K562 (cell line): Measurements from ENCODE around the gene CCDC69. TPM values are rescaled to one million over a fixed set of nuclear protein-coding genes. Genes with fewer than 3 reads are reported as not detected.

Source experiments
- ATAC-seq: fragments of 200-7000 bp; cut with Tn5 transposase; 3 replicates; pipeline ENCODE4 v1.9.1; 2020; ENCODE audit warnings: moderate library complexity
- BruUV-seq: library from RNA; stranded (reverse); fragments of 400-500 nt; replicated peaks from 2 replicates; lab custom pipeline; 2021; lab: Mats Ljungman, UMichigan
- CTCF ChIA-PET: fragments of 300-600 bp; formaldehyde crosslinking; extraction: SDS; loops from one replicate; lab custom pipeline; 2021; ENCODE audit warnings: low intra/inter-chr PET ratio; lab: Yijun Ruan, JAX
- POLR2A ChIA-PET: fragments of 300-600, 350-650 bp; sonication (Branson Sonifier 250); formaldehyde crosslinking; extraction: SDS; loops from one replicate; lab custom pipeline; 2021; ENCODE audit warnings: antibody characterized with exemption, inconsistent platforms; lab: Yijun Ruan, JAX
- DNase-seq, 4 experiments: peaks; one replicate each; pipeline versions ENCODE4 v3.0.0 to v3.0.0-alpha.2; 2011 to 2018; ENCODE audit warnings: low spot score in 3 of 4, mixed read lengths in 3 of 4; ENCODE audit errors: extremely low read depth in 1 of 4
- FAIRE-seq: peaks from 2 replicates; lab custom pipeline; 2011; peaks lifted over from hg19 to GRCh38; lab: Jason Lieb, UNC
- H2AFZ ChIP-seq: 2 replicates; pipeline ENCODE4 v1.6.0; 2011; ENCODE audit warnings: low read depth, low read length, control low read depth, inconsistent platforms
- H3K27ac ChIP-seq: fragments of 200-600 bp; 3 replicates; pipeline ENCODE4 v1.8.0; 2011; ENCODE audit warnings: low read depth, mild to moderate bottlenecking, control low read depth, inconsistent platforms, low read length, moderate library complexity, mixed read lengths; ENCODE audit errors: extremely low read depth
- H3K27me3 ChIP-seq, 2 experiments: fragments of 300-600 bp in 1 of 2; 2 replicates in 1 of 2; 3 replicates in 1 of 2; pipeline versions ENCODE4 v1.6.0 to v1.8.0; 2011; ENCODE audit warnings: inconsistent platforms in 2 of 2, low read length in 2 of 2, mild to moderate bottlenecking in 1 of 2, mixed read lengths in 1 of 2, moderate library complexity in 1 of 2; ENCODE audit not compliant: control insufficient read depth in 2 of 2, insufficient read depth in 2 of 2
- H3K36me3 ChIP-seq: fragments of 300-600 bp; 3 replicates; pipeline ENCODE4 v1.8.0; 2011; ENCODE audit warnings: mild to moderate bottlenecking, low read length, inconsistent platforms; ENCODE audit not compliant: control insufficient read depth, insufficient read depth
- H3K4me1 ChIP-seq, 2 experiments: fragments of 200-600 bp in 1 of 2; replicated peaks in 1 of 2; 2 replicates in 1 of 2; 3 replicates in 1 of 2; pipeline versions ENCODE4 v1.5.1 to v1.8.0; 2011; ENCODE audit warnings: inconsistent platforms in 2 of 2, low read length in 2 of 2, mild to moderate bottlenecking in 1 of 2, mixed read lengths in 1 of 2, moderate library complexity in 1 of 2; ENCODE audit not compliant: control insufficient read depth in 2 of 2, insufficient read depth in 2 of 2
- H3K4me2 ChIP-seq: 2 replicates; pipeline ENCODE4 v1.6.1; 2011; ENCODE audit warnings: low read length, control low read depth, inconsistent platforms, mixed read lengths; ENCODE audit not compliant: insufficient read depth
- H3K4me3 ChIP-seq: fragments of 200-600 bp; sonication (generic), shearing (Covaris generic); 2 replicates; pipeline ENCODE4 v1.5.1; 2016; ENCODE audit warnings: control low read depth, inconsistent platforms
- H3K79me2 ChIP-seq: fragments of 200-600 bp; 3 replicates; pipeline ENCODE4 v1.8.0; 2011; ENCODE audit warnings: low read length, inconsistent platforms; ENCODE audit not compliant: control insufficient read depth, insufficient read depth
- H3K9ac ChIP-seq, 2 experiments: 2 replicates each; pipeline versions ENCODE4 v1.6.0 to v1.6.1; 2011; ENCODE audit warnings: low read depth in 2 of 2, low read length in 2 of 2, control low read depth in 1 of 2, inconsistent platforms in 1 of 2, mild to moderate bottlenecking in 1 of 2, mixed read lengths in 1 of 2; ENCODE audit not compliant: insufficient read depth in 1 of 2
- H3K9me1 ChIP-seq: one replicate; pipeline ENCODE4 v1.6.0; 2011; ENCODE audit warnings: inconsistent platforms, mild to moderate bottlenecking, low read length, moderate library complexity; ENCODE audit not compliant: control insufficient read depth, insufficient read depth
- H3K9me3 ChIP-seq: replicated peaks from 2 replicates; pipeline ENCODE4 v1.5.1; 2011; ENCODE audit warnings: low read depth, low read length, inconsistent platforms; ENCODE audit not compliant: control insufficient read depth, insufficient read depth
- H4K20me1 ChIP-seq: replicated peaks from 2 replicates; pipeline ENCODE4 v1.6.1; 2011; ENCODE audit warnings: low read length, inconsistent platforms, mixed read lengths; ENCODE audit not compliant: control insufficient read depth, insufficient read depth
- MEF2D ChIP-seq: conservative IDR thresholded peaks from 2 replicates; pipeline ENCODE4 v1.6.1; 2016; ENCODE audit warnings: low read depth, missing genetic modification characterization, missing compliant biosample characterization
- NRF1 ChIP-seq, 2 experiments: fragments of 450-650 bp; IDR thresholded peaks in 1 of 2; conservative IDR thresholded peaks in 1 of 2; 2 replicates each; pipeline ENCODE4 v1.6.1; 2014; ENCODE audit warnings: mild to moderate bottlenecking in 2 of 2
- ZNF347 ChIP-seq: fragments of 450-650 bp; formaldehyde crosslinking; IDR thresholded peaks from 2 replicates; pipeline ENCODE4 v1.4.0; 2020; ENCODE audit warnings: low read depth, mild to moderate bottlenecking, moderate library complexity
- WGBS: fragments of 100-300 bp; shearing (Covaris generic); methylation state at CpG from one replicate; pipeline ENCODE4 v1.1.6; 2016; ENCODE audit warnings: low coverage, mixed read lengths; ENCODE audit not compliant: insufficient coverage; ENCODE audit errors: missing lambda C conversion rate; 5-methylcytosine and 5-hydroxymethylcytosine counted together
- in situ Hi-C: fragments of 300-500 bp; cut with MboI; formaldehyde crosslinking; loops from 4 replicates; pipeline ENCODE4 v1.15.0; 2018; ENCODE audit warnings: inconsistent platforms, mixed read lengths
- intact Hi-C: fragments of 100-400 bp; cut with micrococcal nuclease; formaldehyde crosslinking; loops from 2 replicates; pipeline ENCODE4 v1.14.2; 2022
- polyA plus RNA-seq, 8 experiments: library from polyadenylated mRNA; depleted of rRNA in 4 of 8; stranded (reverse) in 5 of 8; unstranded in 3 of 8; fragments of >200 nt; fragmentation: Nextera tagmentation in 2 of 8; fragmentation: Illumina TruSeq in 1 of 8; extraction: Ambion mirVana in 2 of 8; extraction: Trizol in 1 of 8; gene quantifications; 2 replicates each; pipeline versions ENCODE4 v1.2.1 to v1.2.3, GENCODE V29; 2011 to 2014; ENCODE audit warnings: inconsistent platforms in 1 of 8, missing spikeins in 1 of 8
- total RNA-seq, 7 experiments: library from RNA; depleted of rRNA in 6 of 7; stranded (reverse); fragments of >200 nt in 6 of 7; fragmentation: Illumina TruSeq in 2 of 7; extraction: Trizol in 2 of 7; gene quantifications; 2 replicates each; pipeline versions ENCODE4 v1.2.1 to v1.2.3, GENCODE V29; 2011 to 2021; ENCODE audit warnings: low replicate concordance in 1 of 7
- TF ChIP-seq, protein P1 (sequence below): fragments of 200-800 bp; sonication (Bioruptor generic); IDR thresholded peaks from 2 replicates; pipeline ENCODE4 v1.6.1; 2017; ENCODE audit warnings: missing genetic modification characterization, missing compliant biosample characterization
- TF ChIP-seq, protein P2 (sequence below): fragments of 450-650 bp; IDR thresholded peaks from 2 replicates; pipeline ENCODE4 v1.6.1; 2018; ENCODE audit not compliant: partially characterized antibody
- TF ChIP-seq, protein P3 (sequence below), 2 experiments: IDR thresholded peaks; 2 replicates each; pipeline ENCODE4 v1.6.1; 2012; ENCODE audit warnings: improper control_type of control experiment in 2 of 2, low read depth in 2 of 2, low read length in 2 of 2, borderline replicate concordance in 1 of 2

Gene CCDC69
- total and polyA plus RNA-seq, 9 of the 15 experiments (the other 6 are each of a cell fraction or from before 2014, with no cell fraction given), result 0.65 to 12.2 (median 7.6) TPM

DNA sequence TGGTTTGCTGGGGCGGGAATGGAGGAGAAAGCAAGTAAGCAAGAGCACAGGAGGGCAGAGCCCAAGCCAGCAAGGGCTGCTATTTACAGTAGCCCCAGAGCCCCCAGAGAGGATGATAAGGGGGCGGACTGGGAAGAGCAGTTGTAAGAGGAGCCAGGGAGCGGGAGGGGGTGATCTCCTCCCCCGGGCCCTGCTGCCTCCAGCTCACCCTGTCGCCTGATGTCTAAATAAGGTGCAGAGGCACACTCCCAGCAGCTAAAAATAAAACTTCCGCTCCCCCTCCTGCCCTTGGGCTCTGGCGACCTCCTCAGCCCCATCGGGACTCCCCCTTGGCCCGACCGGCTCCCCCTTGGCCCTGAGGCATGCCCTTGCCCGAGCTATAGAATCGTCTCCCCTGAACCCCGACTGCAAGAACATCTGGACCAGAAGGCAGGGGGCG is 14.4 kb upstream of the CCDC69 start:
- POLR2A ChIA-PET, result interaction anchor here (0.6 to 0.8 kb wide), 4 partner anchors 9 to 449 kb away, joined by 3 read pairs; partner anchors contain the start of gene GM2A
- FAIRE-seq (no peak), DNase-seq (peak in 2 of 4 experiments; percentile 26 to 27), ATAC-seq (peak; percentile 55)
- TF ChIP-seq, protein P1, sequence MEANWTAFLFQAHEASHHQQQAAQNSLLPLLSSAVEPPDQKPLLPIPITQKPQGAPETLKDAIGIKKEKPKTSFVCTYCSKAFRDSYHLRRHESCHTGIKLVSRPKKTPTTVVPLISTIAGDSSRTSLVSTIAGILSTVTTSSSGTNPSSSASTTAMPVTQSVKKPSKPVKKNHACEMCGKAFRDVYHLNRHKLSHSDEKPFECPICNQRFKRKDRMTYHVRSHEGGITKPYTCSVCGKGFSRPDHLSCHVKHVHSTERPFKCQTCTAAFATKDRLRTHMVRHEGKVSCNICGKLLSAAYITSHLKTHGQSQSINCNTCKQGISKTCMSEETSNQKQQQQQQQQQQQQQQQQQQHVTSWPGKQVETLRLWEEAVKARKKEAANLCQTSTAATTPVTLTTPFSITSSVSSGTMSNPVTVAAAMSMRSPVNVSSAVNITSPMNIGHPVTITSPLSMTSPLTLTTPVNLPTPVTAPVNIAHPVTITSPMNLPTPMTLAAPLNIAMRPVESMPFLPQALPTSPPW, result peak; percentile 56; the same call in 1 of the 2 replicates
- TF ChIP-seq MEF2D (tag) (0 out of 2 replicates have a peak, but pooled peaks have one; percentile 55), ZNF347 (CRISPR knock-in tag) (no peak), NRF1 (conservative IDR thresholded peaks at IDR 0.05 in 1 of 2, IDR thresholded peaks at IDR 0.05 in 1 of 2) (no peak)
- TF ChIP-seq, protein P2, sequence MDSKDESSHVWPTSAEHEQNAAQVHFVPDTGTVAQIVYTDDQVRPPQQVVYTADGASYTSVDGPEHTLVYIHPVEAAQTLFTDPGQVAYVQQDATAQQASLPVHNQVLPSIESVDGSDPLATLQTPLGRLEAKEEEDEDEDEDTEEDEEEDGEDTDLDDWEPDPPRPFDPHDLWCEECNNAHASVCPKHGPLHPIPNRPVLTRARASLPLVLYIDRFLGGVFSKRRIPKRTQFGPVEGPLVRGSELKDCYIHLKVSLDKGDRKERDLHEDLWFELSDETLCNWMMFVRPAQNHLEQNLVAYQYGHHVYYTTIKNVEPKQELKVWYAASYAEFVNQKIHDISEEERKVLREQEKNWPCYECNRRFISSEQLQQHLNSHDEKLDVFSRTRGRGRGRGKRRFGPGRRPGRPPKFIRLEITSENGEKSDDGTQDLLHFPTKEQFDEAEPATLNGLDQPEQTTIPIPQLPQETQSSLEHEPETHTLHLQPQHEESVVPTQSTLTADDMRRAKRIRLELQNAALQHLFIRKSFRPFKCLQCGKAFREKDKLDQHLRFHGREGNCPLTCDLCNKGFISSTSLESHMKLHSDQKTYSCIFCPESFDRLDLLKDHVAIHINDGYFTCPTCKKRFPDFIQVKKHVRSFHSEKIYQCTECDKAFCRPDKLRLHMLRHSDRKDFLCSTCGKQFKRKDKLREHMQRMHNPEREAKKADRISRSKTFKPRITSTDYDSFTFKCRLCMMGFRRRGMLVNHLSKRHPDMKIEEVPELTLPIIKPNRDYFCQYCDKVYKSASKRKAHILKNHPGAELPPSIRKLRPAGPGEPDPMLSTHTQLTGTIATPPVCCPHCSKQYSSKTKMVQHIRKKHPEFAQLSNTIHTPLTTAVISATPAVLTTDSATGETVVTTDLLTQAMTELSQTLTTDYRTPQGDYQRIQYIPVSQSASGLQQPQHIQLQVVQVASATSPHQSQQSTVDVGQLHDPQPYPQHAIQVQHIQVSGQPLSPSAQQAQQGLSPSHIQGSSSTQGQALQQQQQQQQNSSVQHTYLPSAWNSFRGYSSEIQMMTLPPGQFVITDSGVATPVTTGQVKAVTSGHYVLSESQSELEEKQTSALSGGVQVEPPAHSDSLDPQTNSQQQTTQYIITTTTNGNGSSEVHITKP, result peak; percentile 79
- TF ChIP-seq, protein P3, sequence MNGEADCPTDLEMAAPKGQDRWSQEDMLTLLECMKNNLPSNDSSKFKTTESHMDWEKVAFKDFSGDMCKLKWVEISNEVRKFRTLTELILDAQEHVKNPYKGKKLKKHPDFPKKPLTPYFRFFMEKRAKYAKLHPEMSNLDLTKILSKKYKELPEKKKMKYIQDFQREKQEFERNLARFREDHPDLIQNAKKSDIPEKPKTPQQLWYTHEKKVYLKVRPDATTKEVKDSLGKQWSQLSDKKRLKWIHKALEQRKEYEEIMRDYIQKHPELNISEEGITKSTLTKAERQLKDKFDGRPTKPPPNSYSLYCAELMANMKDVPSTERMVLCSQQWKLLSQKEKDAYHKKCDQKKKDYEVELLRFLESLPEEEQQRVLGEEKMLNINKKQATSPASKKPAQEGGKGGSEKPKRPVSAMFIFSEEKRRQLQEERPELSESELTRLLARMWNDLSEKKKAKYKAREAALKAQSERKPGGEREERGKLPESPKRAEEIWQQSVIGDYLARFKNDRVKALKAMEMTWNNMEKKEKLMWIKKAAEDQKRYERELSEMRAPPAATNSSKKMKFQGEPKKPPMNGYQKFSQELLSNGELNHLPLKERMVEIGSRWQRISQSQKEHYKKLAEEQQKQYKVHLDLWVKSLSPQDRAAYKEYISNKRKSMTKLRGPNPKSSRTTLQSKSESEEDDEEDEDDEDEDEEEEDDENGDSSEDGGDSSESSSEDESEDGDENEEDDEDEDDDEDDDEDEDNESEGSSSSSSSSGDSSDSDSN (IDR thresholded peaks at IDR 0.05; ENCODE audit: borderline replicate concordance in 1 of 2, low read depth in 2 of 2, low read length in 2 of 2), result no peak
- Histone ChIP-seq H2AFZ (peak overlapping the region; percentile 14; the same call in 1 of the 2 replicates), H3K4me3 (no peak overlapping the region), H3K36me3 (no peaks in the 10 kb centered on the region), H3K79me2 (no peaks in the 10 kb centered on the region), H3K27ac (no peak overlapping the region), H4K20me1 (no peaks in the 10 kb centered on the region), H3K4me1 (peaks cover 0 to 6% of the 10 kb centered on the region in 2 experiments; a peak in 3 of 5 replicates), H3K9me3 (no peaks in the 10 kb centered on the region), H3K27me3 (peaks cover 0 to 24% of the 10 kb centered on the region in 2 experiments; a peak in 3 of 5 replicates), H3K4me2 (no peak overlapping the region), H3K9ac (peak overlapping the region in 1 of 2 experiments; percentile 61; a peak in 1 of 4 replicates), H3K9me1 (no peaks in the 10 kb centered on the region)
- 8% methylated on average over 9 of the region's 14 CpGs for WGBS
- CTCF ChIA-PET, result interaction anchor here (0.9 to 3.6 kb wide), 2 partner anchors 74 to 112 kb away, joined by 4 to 17 read pairs; no protein-coding TSS in a partner anchor
- no TSS peak for BruUV-seq
- intact Hi-C loops (loop anchor here (2.0 kb wide), 3 partner anchors 74 to 236 kb away; no protein-coding TSS in a partner anchor), in situ Hi-C loops (loop anchor here (5.0 kb wide), 2 partner anchors 66 to 116 kb away; no protein-coding TSS in a partner anchor)
